Testis (tissue), 2 donors: Measurements from ENCODE around the gene SCIN.

ENCODE experiments used
- POLR2A ChIP-seq: fragments of 450-650 bp; IDR thresholded peaks from one replicate; pipeline ENCODE4 v1.6.1; 2017; ENCODE audit warnings: antibody characterized with exemption, mild to moderate bottlenecking, moderate library complexity
- TF ChIP-seq, protein P1 (sequence below), 3 experiments: fragments of 450-650 bp in 2 of 3; fragments of 200-600 bp in 1 of 3; sonication (generic) in 1 of 3; IDR thresholded peaks; one replicate each; pipeline ENCODE4 v1.5.1; 2016 to 2019; ENCODE audit warnings: antibody characterized with exemption in 3 of 3, mild to moderate bottlenecking in 2 of 3, moderate library complexity in 1 of 3

DNA sequence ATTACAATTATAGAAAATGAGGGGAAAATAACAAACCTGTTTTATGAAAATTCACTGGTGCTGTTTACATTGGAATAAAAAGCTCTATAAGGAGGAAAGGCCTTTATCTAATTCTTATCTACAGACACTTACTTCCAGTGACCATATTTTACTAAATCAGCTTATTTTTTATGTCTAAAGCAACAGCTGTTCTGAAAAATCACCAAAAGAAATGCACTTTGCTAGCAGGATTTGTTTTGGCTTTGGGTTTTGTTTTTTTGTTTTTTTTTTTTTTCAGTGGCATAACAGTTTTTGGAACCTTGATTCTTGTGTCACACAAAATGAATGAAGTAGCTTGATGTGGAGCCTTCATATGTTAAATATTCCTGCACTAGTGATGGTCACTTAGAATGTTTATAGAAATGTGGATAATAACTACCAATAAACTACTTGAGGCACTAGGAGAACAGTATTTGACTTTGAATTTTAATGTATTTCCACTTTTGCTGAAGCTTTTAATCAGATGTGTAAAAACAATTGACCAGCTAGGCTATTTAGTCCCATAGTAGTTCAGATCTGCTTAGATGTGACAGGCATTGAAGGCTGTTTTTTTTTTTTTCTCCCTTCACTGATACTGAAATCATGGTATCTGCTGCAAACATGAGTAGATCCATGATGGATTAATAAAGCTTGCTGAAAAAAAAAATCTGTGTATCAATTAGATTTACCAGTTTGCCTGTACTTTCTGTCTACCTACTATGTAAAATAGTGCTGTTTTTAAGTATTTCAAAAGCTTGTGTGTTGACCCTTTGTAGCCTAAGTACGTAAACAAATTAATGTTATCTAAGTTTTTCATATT is 119.7 kb downstream of the SCIN start:
- TF ChIP-seq, protein P1, sequence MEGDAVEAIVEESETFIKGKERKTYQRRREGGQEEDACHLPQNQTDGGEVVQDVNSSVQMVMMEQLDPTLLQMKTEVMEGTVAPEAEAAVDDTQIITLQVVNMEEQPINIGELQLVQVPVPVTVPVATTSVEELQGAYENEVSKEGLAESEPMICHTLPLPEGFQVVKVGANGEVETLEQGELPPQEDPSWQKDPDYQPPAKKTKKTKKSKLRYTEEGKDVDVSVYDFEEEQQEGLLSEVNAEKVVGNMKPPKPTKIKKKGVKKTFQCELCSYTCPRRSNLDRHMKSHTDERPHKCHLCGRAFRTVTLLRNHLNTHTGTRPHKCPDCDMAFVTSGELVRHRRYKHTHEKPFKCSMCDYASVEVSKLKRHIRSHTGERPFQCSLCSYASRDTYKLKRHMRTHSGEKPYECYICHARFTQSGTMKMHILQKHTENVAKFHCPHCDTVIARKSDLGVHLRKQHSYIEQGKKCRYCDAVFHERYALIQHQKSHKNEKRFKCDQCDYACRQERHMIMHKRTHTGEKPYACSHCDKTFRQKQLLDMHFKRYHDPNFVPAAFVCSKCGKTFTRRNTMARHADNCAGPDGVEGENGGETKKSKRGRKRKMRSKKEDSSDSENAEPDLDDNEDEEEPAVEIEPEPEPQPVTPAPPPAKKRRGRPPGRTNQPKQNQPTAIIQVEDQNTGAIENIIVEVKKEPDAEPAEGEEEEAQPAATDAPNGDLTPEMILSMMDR (IDR thresholded peaks at IDR 0.05), result no peak
- TF ChIP-seq POLR2A, result no peak
